PC-3 (cell line): ENCODE data around the gene GINM1. TPM values are rescaled to one million over a fixed set of nuclear protein-coding genes. Genes with fewer than 3 reads are reported as not detected.

Experiments
- ATAC-seq: fragments of 200-7000 bp; cut with Tn5 transposase; 2 replicates; pipeline ENCODE4 v1.9.1; 2020; ENCODE audit warnings: mild to moderate bottlenecking, moderate library complexity
- BruUV-seq: library from RNA; stranded (reverse); fragments of 400-500 nt; replicated peaks from 2 replicates; lab custom pipeline; 2021; lab: Mats Ljungman, UMichigan
- CTCF ChIA-PET: fragments of 300-600 bp; sonication (Branson Sonifier 250); formaldehyde crosslinking; loops from one replicate; lab custom pipeline; 2022; ENCODE audit warnings: antibody characterized with exemption; lab: Charles Lee
- POLR2A ChIA-PET: fragments of 300-600 bp; sonication (Branson Sonifier 250); formaldehyde crosslinking; loops from one replicate; lab custom pipeline; 2022; ENCODE audit warnings: antibody characterized with exemption; ENCODE audit not compliant: unreplicated experiment; lab: Charles Lee
- DNase-seq: peaks from one replicate; pipeline ENCODE4 v3.0.0-alpha.2; 2015
- H2AFZ ChIP-seq: fragments of 300-600 bp; sonication (generic); 2 replicates; pipeline ENCODE4 v1.6.0; 2016; ENCODE audit warnings: antibody characterized with exemption, low read length
- H3F3A ChIP-seq: fragments of 300-600 bp; sonication (generic); one replicate; pipeline ENCODE4 v1.6.0; 2017; ENCODE audit warnings: antibody characterized with exemption, low read length, control low read depth, mild to moderate bottlenecking; ENCODE audit not compliant: unreplicated experiment
- H3K27ac ChIP-seq: fragments of 300-600 bp; sonication (generic); 2 replicates; pipeline ENCODE4 v1.5.1; 2016; ENCODE audit warnings: mild to moderate bottlenecking, low read length
- H3K27me3 ChIP-seq: fragments of 300-600 bp; sonication (generic); 2 replicates; pipeline ENCODE4 v1.6.1; 2016; ENCODE audit warnings: low read length, mixed read lengths
- H3K36me3 ChIP-seq: fragments of 300-600 bp; sonication (generic); 2 replicates; pipeline ENCODE4 v1.6.1; 2016; ENCODE audit warnings: low read depth, mixed run types, low read length, mixed read lengths
- H3K4me1 ChIP-seq: fragments of 300-600 bp; sonication (generic); 2 replicates; pipeline ENCODE4 v1.5.1; 2016; ENCODE audit warnings: low read length; ENCODE audit not compliant: insufficient read depth
- H3K4me2 ChIP-seq: fragments of 300-600 bp; sonication (generic); 2 replicates; pipeline ENCODE4 v1.6.0; 2016; ENCODE audit warnings: low read length
- H3K4me3 ChIP-seq: fragments of 300-600 bp; sonication (generic); 2 replicates; pipeline ENCODE4 v1.5.1; 2016; ENCODE audit warnings: mild to moderate bottlenecking, low read length, mixed read lengths
- H3K79me2 ChIP-seq: fragments of 300-600 bp; sonication (generic); 2 replicates; pipeline ENCODE4 v1.6.1; 2017; ENCODE audit warnings: low read length, mixed read lengths
- H3K9ac ChIP-seq: fragments of 300-600 bp; sonication (generic); 2 replicates; pipeline ENCODE4 v1.6.0; 2016; ENCODE audit warnings: mild to moderate bottlenecking, low read length
- H3K9me2 ChIP-seq: fragments of 300-600 bp; sonication (generic); replicated peaks from 2 replicates; pipeline ENCODE4 v1.6.1; 2016; ENCODE audit warnings: mixed run types, low read length, mixed read lengths
- H3K9me3 ChIP-seq: fragments of 300-600 bp; sonication (generic); 2 replicates; pipeline ENCODE4 v1.6.1; 2016; ENCODE audit warnings: low read length, mixed read lengths
- H4K20me1 ChIP-seq: fragments of 300-600 bp; sonication (generic); 2 replicates; pipeline ENCODE4 v1.6.1; 2016; ENCODE audit warnings: low read length, mixed read lengths
- EZH2 ChIP-seq: fragments of 300-600 bp; sonication (generic); IDR thresholded peaks from one replicate; pipeline ENCODE4 v1.6.1; 2017; ENCODE audit warnings: antibody characterized with exemption, mild to moderate bottlenecking, low read length; ENCODE audit not compliant: unreplicated experiment
- EZH2phosphoT487 ChIP-seq: fragments of 300-600 bp; sonication (generic); IDR thresholded peaks from 2 replicates; pipeline ENCODE4 v1.6.1; 2018; ENCODE audit warnings: mild to moderate bottlenecking, antibody characterized with exemption, low read length, borderline replicate concordance
- intact Hi-C: fragments of 100-400 bp; cut with micrococcal nuclease; formaldehyde crosslinking; loops from 2 replicates; pipeline ENCODE4 v1.9.0; 2023
- total RNA-seq: library from RNA; depleted of rRNA; stranded (reverse); fragments of >200 nt; gene quantifications from 2 replicates; pipeline ENCODE4 v1.2.3, GENCODE V29; 2014
- TF ChIP-seq, protein P1 (sequence below): fragments of 300-600 bp; sonication (generic); conservative IDR thresholded peaks from 2 replicates; pipeline ENCODE4 v1.5.1; 2017; ENCODE audit warnings: antibody characterized with exemption, low read depth, mild to moderate bottlenecking, low read length

GINM1 gene
- total RNA-seq, 1 experiment from 2014 or later = 19.2 TPM

DNA sequence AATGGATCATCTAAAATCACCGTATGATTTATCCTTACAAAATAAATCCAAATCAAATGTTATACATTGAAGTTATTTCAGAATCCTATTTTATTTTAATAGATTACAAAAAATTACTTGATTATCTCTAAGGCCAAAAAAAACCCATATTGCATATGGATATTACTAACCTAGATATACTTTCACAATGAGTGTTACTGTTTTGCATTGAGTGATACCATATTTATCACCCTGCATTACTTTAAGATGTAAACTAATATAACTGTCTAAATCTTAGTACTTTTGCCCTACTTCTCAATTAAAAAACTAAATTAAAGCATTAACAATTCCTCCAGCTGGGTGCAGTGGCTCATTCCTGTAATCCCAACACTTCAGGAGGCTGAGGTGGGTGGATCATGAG, 31.4 kb upstream of the GINM1 start:
- Histone ChIP-seq H3K27ac (no peak overlapping the region), H3K4me2 (no peak overlapping the region), H3K9me2 (no peaks in the 10 kb centered on the region), H4K20me1 (no peaks in the 10 kb centered on the region), H2AFZ (no peak overlapping the region), H3F3A (no peaks in the 10 kb centered on the region), H3K79me2 (no peaks in the 10 kb centered on the region), H3K9me3 (no peaks in the 10 kb centered on the region), H3K4me1 (no peaks in the 10 kb centered on the region), H3K36me3 (peaks cover 17% of the 10 kb centered on the region; the same call in 1 of the 2 replicates), H3K4me3 (no peak overlapping the region), H3K27me3 (no peaks in the 10 kb centered on the region), H3K9ac (no peak overlapping the region)
- intact Hi-C loops = no loop called here
- DNase-seq (no peak), ATAC-seq (no peak)
- TF ChIP-seq, protein P1, sequence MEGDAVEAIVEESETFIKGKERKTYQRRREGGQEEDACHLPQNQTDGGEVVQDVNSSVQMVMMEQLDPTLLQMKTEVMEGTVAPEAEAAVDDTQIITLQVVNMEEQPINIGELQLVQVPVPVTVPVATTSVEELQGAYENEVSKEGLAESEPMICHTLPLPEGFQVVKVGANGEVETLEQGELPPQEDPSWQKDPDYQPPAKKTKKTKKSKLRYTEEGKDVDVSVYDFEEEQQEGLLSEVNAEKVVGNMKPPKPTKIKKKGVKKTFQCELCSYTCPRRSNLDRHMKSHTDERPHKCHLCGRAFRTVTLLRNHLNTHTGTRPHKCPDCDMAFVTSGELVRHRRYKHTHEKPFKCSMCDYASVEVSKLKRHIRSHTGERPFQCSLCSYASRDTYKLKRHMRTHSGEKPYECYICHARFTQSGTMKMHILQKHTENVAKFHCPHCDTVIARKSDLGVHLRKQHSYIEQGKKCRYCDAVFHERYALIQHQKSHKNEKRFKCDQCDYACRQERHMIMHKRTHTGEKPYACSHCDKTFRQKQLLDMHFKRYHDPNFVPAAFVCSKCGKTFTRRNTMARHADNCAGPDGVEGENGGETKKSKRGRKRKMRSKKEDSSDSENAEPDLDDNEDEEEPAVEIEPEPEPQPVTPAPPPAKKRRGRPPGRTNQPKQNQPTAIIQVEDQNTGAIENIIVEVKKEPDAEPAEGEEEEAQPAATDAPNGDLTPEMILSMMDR = no peak
- TF ChIP-seq EZH2 = no peak
- no peak for TF ChIP-seq EZH2phosphoT487
- CTCF ChIA-PET = no interaction called here
- POLR2A ChIA-PET = no interaction called here
- no TSS peak for BruUV-seq

DNA sequence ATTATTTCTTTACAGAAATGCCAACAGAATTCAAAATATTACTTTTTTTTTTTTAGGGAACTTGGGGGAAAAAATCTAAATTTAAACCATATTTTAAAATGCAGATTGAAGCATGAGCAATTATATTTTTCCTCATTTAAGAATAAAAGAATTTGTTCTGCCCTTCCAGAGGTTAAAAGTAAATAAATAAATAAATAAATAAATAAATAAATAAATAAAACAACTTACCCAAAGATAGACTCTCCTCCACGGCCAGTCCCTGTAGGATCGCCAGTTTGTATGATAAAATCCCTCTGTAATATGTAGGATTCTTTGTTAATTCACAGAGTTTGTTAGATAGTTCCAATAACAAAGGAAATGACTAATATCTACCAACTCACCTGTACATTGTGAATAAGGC, 25.0 kb upstream of the GINM1 start:
- intact Hi-C loops = loop anchor here (10.0 kb wide), 1 partner anchor 384 kb away; the partner anchor contains the start of gene RAET1G
- Histone ChIP-seq H3F3A (no peaks in the 10 kb centered on the region), H3K9ac (no peak overlapping the region), H3K9me3 (no peaks in the 10 kb centered on the region), H3K4me2 (no peak overlapping the region), H2AFZ (no peak overlapping the region), H3K4me1 (peaks cover 9% of the 10 kb centered on the region), H3K9me2 (no peaks in the 10 kb centered on the region), H3K27ac (no peak overlapping the region), H3K36me3 (peaks cover 11% of the 10 kb centered on the region; the same call in 1 of the 2 replicates), H3K4me3 (no peak overlapping the region), H3K79me2 (peaks cover 46% of the 10 kb centered on the region), H4K20me1 (no peaks in the 10 kb centered on the region), H3K27me3 (no peaks in the 10 kb centered on the region)
- no TSS peak for BruUV-seq
- POLR2A ChIA-PET = no interaction called here
- ATAC-seq (no peak), DNase-seq (no peak)
- CTCF ChIA-PET = no interaction called here
- TF ChIP-seq EZH2phosphoT487 = no peak
- no peak for TF ChIP-seq EZH2
- TF ChIP-seq, protein P1 = no peak

DNA sequence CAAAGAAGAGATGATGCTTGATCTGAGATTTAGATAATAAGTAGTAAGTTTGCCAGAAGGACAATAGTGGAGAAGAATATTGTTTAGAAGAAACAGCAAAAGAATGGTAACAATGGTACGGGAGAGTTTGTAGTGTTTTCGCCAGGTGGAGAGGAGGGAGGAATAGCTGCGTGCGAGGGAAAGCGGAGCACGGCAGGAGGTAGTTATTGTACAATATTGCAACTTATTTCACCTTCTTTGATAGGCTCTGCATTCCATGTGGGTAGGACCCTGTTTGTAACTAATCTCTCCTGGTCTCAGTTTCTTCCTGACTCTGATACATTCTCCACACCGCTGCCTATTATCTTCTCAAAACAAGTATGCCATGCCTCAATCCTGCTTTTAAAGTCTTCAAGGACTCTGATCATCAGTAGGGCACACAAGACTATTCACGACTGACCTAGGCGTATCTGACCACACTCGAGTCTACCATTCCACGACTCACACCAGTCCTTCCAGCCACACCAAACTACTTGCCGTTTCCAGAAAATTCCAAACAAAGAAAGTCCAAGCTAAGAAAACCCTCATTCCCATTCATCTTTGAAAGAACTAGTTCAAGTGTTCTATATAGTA, 21.4 kb upstream of the GINM1 start:
- CTCF ChIA-PET = no interaction called here
- Histone ChIP-seq H3F3A (no peaks in the 10 kb centered on the region), H2AFZ (peak overlapping the region; percentile 92; the same call in 1 of the 2 replicates), H3K27me3 (no peaks in the 10 kb centered on the region), H3K9ac (peak overlapping the region; percentile 93), H3K4me3 (peak overlapping the region; percentile 95), H3K4me2 (peak overlapping the region; percentile 97), H3K9me3 (no peaks in the 10 kb centered on the region), H3K4me1 (peaks cover 12% of the 10 kb centered on the region), H3K9me2 (no peaks in the 10 kb centered on the region), H3K27ac (no peak overlapping the region), H3K79me2 (peaks cover 46% of the 10 kb centered on the region), H4K20me1 (no peaks in the 10 kb centered on the region), H3K36me3 (peaks cover 2% of the 10 kb centered on the region; the same call in 1 of the 2 replicates)
- BruUV-seq = no TSS peak
- DNase-seq = no peak
- POLR2A ChIA-PET = interaction anchor here (0.7 kb wide), 1 partner anchor 17 kb away, joined by 3 read pairs; no protein-coding TSS in a partner anchor
- peak; percentile 3; the same call in 1 of the 2 replicates for ATAC-seq
- intact Hi-C loops = loop anchor here (5.0 to 10.0 kb wide), 2 partner anchors 103 to 380 kb away; partner anchors contain the start of genes KATNA1 and RAET1G
- TF ChIP-seq EZH2phosphoT487 (no peak), EZH2 (no peak)
- TF ChIP-seq, protein P1 = no peak
